Subcutaneous abdominal adipose tissue (tissue), 5 donors: ENCODE measurements around the gene PIK3R4.

ENCODE experiments used
- H3K27ac ChIP-seq: one replicate; pipeline ENCODE4 v1.7.0; 2013; ENCODE audit warnings: low read depth, mild to moderate bottlenecking, inconsistent platforms, low read length, moderate library complexity
- H3K27me3 ChIP-seq, 5 donors: one replicate each; pipeline ENCODE4 v1.7.0; 2013; ENCODE audit warnings: low read length in 5 of 5, inconsistent platforms in 1 of 5; ENCODE audit not compliant: control insufficient read depth in 5 of 5, insufficient read depth in 4 of 5
- H3K36me3 ChIP-seq, 5 donors: one replicate each; pipeline ENCODE4 v1.7.0; 2013; ENCODE audit warnings: low read length in 5 of 5; ENCODE audit not compliant: control insufficient read depth in 5 of 5, insufficient read depth in 5 of 5
- H3K4me1 ChIP-seq, 5 donors: one replicate each; pipeline ENCODE4 v1.7.0; 2013; ENCODE audit warnings: low read length in 5 of 5, mild to moderate bottlenecking in 3 of 5, moderate library complexity in 1 of 5; ENCODE audit not compliant: control insufficient read depth in 5 of 5, insufficient read depth in 5 of 5
- H3K4me3 ChIP-seq, 5 donors: one replicate each; pipeline ENCODE4 v1.7.0; 2013; ENCODE audit warnings: low read length in 5 of 5, low read depth in 1 of 5
- H3K9ac ChIP-seq, 5 donors: one replicate each; pipeline ENCODE4 v1.7.0; 2013; ENCODE audit warnings: low read length in 5 of 5, mild to moderate bottlenecking in 4 of 5, moderate library complexity in 3 of 5
- H3K9me3 ChIP-seq, 5 donors: one replicate each; pipeline ENCODE4 v1.7.0; 2013; ENCODE audit warnings: low read length in 5 of 5; ENCODE audit not compliant: control insufficient read depth in 5 of 5
- donor health status: healthy.
- donor health status: healthy.
- donor health status: healthy.
- donor health status: healthy.
- donor health status: healthy.

PIK3R4 gene

DNA sequence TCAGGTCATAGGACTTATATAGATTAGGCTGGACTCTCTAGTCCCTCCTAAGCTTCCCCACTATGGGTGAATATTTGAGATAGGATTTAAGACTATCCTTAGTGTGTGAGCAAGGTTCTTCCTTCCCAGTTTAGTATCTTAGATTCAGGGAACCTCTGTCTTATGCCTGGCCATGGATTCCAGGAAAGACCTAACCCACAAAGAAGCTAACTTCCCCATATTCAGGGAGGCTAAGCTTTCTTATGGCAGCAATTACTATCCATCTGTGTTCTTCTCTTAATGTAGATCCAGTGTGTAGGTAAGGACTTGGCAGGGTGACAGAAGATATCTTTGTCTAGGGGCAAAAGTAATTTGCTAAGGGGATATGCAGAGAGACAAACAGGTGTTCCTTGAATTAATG, 25.5 kb upstream of the PIK3R4 start:
- Histone ChIP-seq H3K9ac (no peak overlapping the region), H3K4me3 (no peak overlapping the region), H3K36me3 (no peaks in the 10 kb centered on the region), H3K9me3 (no peaks in the 10 kb centered on the region), H3K4me1 (no peaks in the 10 kb centered on the region), H3K27ac (no peak overlapping the region), H3K27me3 (no peaks in the 10 kb centered on the region)

- no peak overlapping the region for H3K9ac ChIP-seq
- H3K9me3 ChIP-seq: no peaks in the 10 kb centered on the region
- H3K27ac ChIP-seq: no peak overlapping the region
- no peaks in the 10 kb centered on the region for H3K4me1 ChIP-seq
- no peaks in the 10 kb centered on the region for H3K36me3 ChIP-seq
- no peak overlapping the region for H3K4me3 ChIP-seq
- no peaks in the 10 kb centered on the region for H3K27me3 ChIP-seq
Measured at GRCh38 chr3:130770644-130771043, 24.0 kb upstream of the PIK3R4 start.

DNA sequence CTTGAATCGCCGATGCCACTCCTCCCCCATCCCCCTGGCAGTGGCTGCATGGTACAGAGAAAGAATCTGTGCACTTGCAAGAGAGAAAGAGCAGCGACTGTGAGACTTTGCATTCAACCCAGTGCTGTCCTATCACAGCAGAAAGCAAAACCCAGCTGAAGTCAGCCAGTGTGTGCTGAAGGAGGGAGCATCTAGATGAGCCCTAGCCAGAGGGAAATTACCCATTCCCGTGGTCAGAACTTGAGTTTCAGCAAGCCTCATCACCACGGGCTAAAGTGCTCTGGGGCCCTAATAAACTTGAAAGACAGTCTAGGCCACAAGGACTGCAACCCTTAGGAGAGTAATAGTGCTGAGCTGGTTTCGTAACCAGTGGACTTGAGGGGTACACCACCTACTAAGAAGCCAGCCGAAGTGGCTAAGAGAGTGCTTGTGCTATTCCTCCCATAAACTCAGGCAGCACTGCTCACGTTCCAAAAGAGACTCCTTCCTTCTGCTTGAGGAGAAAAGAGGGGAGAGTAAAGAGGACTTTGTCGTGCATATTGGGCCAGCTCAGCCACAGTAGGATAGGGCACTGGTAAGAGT, 15.2 kb upstream of the PIK3R4 start:
- no peak overlapping the region for H3K4me3 ChIP-seq
- H3K36me3 ChIP-seq: no peaks in the 10 kb centered on the region
- no peaks in the 10 kb centered on the region for H3K27me3 ChIP-seq
- no peaks in the 10 kb centered on the region for H3K9me3 ChIP-seq
- no peak overlapping the region for H3K27ac ChIP-seq
- H3K9ac ChIP-seq: no peak overlapping the region
- H3K4me1 ChIP-seq: peaks cover 0 to 3% (median 0%) of the 10 kb centered on the region in 5 donors

DNA sequence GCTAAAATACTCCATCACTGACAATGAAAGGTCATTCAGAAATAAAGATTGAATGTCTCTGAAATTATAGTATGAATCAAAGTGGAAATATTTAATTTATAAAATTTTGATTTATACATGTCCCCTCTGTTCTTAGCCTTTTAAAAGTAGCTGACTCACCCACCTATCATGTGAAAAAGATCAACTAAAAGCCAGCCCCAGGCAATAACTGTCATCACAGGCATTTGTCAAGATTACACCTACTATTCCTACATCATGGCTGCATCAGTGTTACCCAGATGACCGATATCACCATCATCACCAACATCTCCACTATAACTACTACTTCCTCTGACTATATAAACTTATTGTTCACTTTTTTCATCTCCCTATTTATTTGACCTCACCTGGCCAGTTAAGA, 14.3 kb upstream of the PIK3R4 start:
- no peak overlapping the region for H3K9ac ChIP-seq
- H3K36me3 ChIP-seq: no peaks in the 10 kb centered on the region
- H3K4me3 ChIP-seq: no peak overlapping the region
- H3K27ac ChIP-seq: no peak overlapping the region
- H3K9me3 ChIP-seq: no peaks in the 10 kb centered on the region
- no peaks in the 10 kb centered on the region for H3K27me3 ChIP-seq
- H3K4me1 ChIP-seq: peaks cover 0 to 3% (median 0%) of the 10 kb centered on the region in 5 donors

DNA sequence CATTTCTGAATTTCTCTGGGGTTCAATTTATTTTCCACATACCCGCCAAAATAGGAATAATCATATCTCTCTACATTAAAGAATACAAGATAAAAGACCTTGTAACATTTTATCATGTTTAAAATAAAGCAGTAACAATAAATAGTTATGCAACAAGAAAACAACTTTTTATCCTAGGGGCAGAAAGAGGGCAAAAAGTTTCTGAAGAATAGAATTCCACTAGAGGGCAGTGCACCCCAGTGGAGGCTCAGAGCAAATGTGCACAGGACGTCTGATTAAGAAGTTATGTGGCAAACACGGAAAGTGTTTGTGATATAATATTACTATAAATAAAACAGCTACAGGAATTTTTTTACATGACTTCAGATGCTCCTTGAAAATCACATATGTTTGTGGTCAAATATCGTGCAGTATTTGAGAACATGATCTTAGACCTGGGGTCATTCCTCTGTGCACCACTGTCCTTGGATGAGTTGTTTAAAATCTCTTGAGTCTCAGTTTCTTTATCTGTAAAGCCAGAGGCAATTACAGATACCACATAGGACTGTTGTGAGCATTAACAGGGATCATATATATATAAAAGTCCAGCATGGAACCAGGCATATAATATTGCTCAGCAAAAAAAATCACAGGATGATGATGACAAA, 13.2 kb upstream of the PIK3R4 start:
- Histone ChIP-seq H3K4me1 (peaks cover 0 to 3% (median 0%) of the 10 kb centered on the region in 5 donors), H3K9ac (no peak overlapping the region), H3K9me3 (no peaks in the 10 kb centered on the region), H3K36me3 (no peaks in the 10 kb centered on the region), H3K27ac (no peak overlapping the region), H3K27me3 (no peaks in the 10 kb centered on the region), H3K4me3 (no peak overlapping the region)

DNA sequence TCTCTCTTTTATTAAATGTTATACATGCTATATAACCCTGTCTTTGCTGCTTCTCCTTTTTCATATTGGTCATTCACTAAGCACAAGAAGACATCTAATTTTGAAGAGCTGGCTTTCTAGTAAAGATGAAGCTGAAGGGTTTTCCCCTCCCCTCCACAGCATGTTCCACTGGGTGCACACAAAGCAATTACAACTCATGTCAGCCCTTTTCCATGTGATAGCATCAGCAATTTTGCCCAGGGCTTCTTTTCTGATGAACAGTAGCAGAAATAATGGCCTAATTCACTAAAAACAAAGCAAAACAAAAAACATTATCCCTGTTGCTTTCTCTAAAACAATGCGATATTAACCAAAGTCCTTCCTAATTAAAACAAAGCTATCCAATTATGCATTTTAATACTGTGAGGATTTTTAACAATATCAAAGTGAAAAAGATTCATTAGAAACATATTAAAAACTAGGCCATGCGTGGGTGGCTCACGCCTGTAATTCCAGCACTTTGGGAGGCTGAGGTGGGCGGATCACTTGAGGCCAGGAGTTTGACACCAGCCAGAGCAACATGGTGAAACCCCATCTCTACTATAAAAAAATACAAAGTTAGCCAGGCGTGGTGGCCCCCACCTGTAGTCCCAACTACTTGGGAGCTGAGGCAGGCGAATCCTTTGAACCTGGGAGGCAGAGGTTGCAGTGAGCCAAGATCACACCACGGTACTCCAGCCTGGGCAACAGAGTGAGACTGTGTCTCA, 12.2 kb upstream of the PIK3R4 start:
- Histone ChIP-seq H3K27me3 (no peaks in the 10 kb centered on the region), H3K9ac (no peak overlapping the region)

GRCh38 chr3:130757611-130758150, 11.1 kb upstream of the PIK3R4 start:
- H3K4me1 ChIP-seq: peaks cover 0 to 3% (median 0%) of the 10 kb centered on the region in 5 donors
- no peak overlapping the region for H3K4me3 ChIP-seq
- H3K9me3 ChIP-seq: no peaks in the 10 kb centered on the region
- H3K36me3 ChIP-seq: no peaks in the 10 kb centered on the region
- H3K27ac ChIP-seq: no peak overlapping the region
- no peak overlapping the region for H3K9ac ChIP-seq
- H3K27me3 ChIP-seq: no peaks in the 10 kb centered on the region

More for the DNA sequence above, 12.2 kb upstream of the PIK3R4 start:
- no peak overlapping the region for H3K4me3 ChIP-seq
- H3K9me3 ChIP-seq: no peaks in the 10 kb centered on the region
- H3K4me1 ChIP-seq: peaks cover 0 to 3% (median 0%) of the 10 kb centered on the region in 5 donors
- H3K27ac ChIP-seq: no peak overlapping the region
- no peaks in the 10 kb centered on the region for H3K36me3 ChIP-seq

DNA sequence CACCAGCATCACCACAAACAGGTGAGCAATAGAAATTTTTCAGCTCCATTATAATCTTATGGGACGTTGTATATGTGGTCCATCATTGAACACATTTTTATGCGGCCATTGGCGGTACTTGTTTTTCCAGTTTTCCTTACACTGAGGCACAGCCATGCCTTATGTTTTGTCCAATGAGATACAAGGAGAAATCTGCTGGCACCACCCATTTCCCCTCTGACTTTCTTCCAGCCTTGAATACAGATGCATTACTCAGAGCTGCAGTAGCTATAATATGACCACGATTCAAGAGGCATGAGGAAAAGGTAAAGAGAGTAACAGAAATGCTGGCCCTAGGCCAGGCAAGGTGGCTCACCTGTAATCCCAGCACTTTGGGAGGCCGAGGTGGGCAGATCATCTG, 9.0 kb upstream of the PIK3R4 start:
- H3K4me1 ChIP-seq: peaks cover 0 to 3% (median 0%) of the 10 kb centered on the region in 5 donors
- no peaks in the 10 kb centered on the region for H3K27me3 ChIP-seq
- H3K36me3 ChIP-seq: no peaks in the 10 kb centered on the region
- H3K9ac ChIP-seq: no peak overlapping the region
- H3K27ac ChIP-seq: no peak overlapping the region
- H3K9me3 ChIP-seq: no peaks in the 10 kb centered on the region
- no peak overlapping the region for H3K4me3 ChIP-seq

GRCh38 chr3:130748981-130749380, 2.4 kb upstream of the PIK3R4 start:
- no peaks in the 10 kb centered on the region for H3K27me3 ChIP-seq
- H3K9me3 ChIP-seq: no peaks in the 10 kb centered on the region
- H3K9ac ChIP-seq: no peak overlapping the region
- peaks cover 0 to 6% (median 0%) of the 10 kb centered on the region in 5 donors for H3K36me3 ChIP-seq
- H3K4me1 ChIP-seq: peaks cover 3 to 32% (median 23%) of the 10 kb centered on the region in 5 donors
- H3K4me3 ChIP-seq: no peak overlapping the region
- H3K27ac ChIP-seq: peak overlapping the region; percentile 14

DNA sequence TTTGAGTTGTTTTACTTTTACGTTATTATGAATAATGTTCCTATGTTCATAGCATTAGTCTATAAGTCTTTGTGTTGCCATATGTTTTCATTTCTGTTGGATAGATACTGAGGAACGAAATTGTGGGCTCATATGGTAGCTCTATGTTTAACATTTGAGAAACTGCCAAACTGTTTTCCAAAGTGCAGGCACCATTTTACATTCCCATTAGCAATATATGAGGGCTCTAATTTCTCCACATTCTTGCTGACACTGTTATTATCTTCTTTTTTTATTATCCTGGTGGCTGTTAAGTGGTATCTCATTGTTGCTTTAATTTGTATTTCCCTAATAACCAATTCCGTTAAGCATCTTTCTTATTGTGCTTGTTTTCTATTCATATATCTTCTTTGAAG, 1.8 kb upstream of the PIK3R4 start:
- Histone ChIP-seq H3K27ac (peak overlapping the region; percentile 18), H3K4me1 (peaks cover 3 to 37% (median 28%) of the 10 kb centered on the region in 5 donors), H3K4me3 (peak overlapping the region in 2 of 5 donors; percentile 59 to 60)

More for the DNA sequence above, 1.8 kb upstream of the PIK3R4 start:
- Histone ChIP-seq H3K9me3 (no peaks in the 10 kb centered on the region), H3K27me3 (no peaks in the 10 kb centered on the region), H3K36me3 (peaks cover 0 to 7% (median 3%) of the 10 kb centered on the region in 5 donors), H3K9ac (peak overlapping the region in 1 of 5 donors; percentile 40)
